Activated CD8-positive, alpha-beta T cell treated with anti-CD3 and anti-CD28 coated beads for 36 hours (primary cell): ENCODE results near the gene STK32C. TPM values are rescaled to one million over a fixed set of nuclear protein-coding genes. Genes with fewer than 3 reads are reported as not detected.

Experiments used
- ATAC-seq: fragments of 200-7000 bp; cut with Tn5 transposase; one replicate; pipeline ENCODE4 v1.10.0; 2021; ENCODE audit warnings: mild to moderate bottlenecking, moderate library complexity
- CTCF ChIA-PET: fragments of 350-600 bp; sonication (Branson Sonifier 250); formaldehyde crosslinking; loops from one replicate; lab custom pipeline; 2021; ENCODE audit warnings: antibody characterized with exemption; lab: Charles Lee
- POLR2A ChIA-PET: fragments of 350-600 bp; sonication (Branson Sonifier 250); formaldehyde crosslinking; loops from one replicate; lab custom pipeline; 2021; ENCODE audit warnings: antibody characterized with exemption; lab: Charles Lee
- DNase-seq: peaks from one replicate; pipeline ENCODE4 v3.0.0-alpha.2; 2020
- H3K27ac Mint-ChIP-seq: one replicate; pipeline ENCODE4 v1.8.0; 2021; ENCODE audit warnings: mild to moderate bottlenecking, mixed read lengths
- H3K27me3 Mint-ChIP-seq: one replicate; pipeline ENCODE4 v1.8.0; 2021; ENCODE audit warnings: mixed read lengths
- H3K36me3 Mint-ChIP-seq: one replicate; pipeline ENCODE4 v1.8.0; 2021; ENCODE audit warnings: low read depth, mixed read lengths
- H3K4me1 Mint-ChIP-seq: one replicate; pipeline ENCODE4 v1.8.0; 2021; ENCODE audit warnings: low read depth, mixed read lengths
- H3K4me3 Mint-ChIP-seq: one replicate; pipeline ENCODE4 v1.8.0; 2021; ENCODE audit warnings: mild to moderate bottlenecking, moderate library complexity, mixed read lengths
- H3K9me3 Mint-ChIP-seq: one replicate; pipeline ENCODE4 v1.8.0; 2021; ENCODE audit warnings: mixed read lengths
- CTCF ChIP-seq: fragments of 200-600 bp; IDR thresholded peaks from one replicate; pipeline ENCODE4 v1.8.0; 2022; ENCODE audit warnings: antibody characterized with exemption, mild to moderate bottlenecking
- intact Hi-C: fragments of 100-400 bp; cut with micrococcal nuclease; formaldehyde crosslinking; loops from one replicate; pipeline ENCODE4 v1.10.0; 2022
- total RNA-seq, 2 experiments: library from RNA; stranded (reverse); gene quantifications; one replicate each; pipeline ENCODE4 v1.2.3, GENCODE V29; 2021

The STK32C gene
- total RNA-seq, 2 experiments from 2014 or later: 29.3 to 31.4 TPM

- ChIA-PET POLR2A (no interaction called here), CTCF (no interaction called here)
- no peak overlapping the region for H3K4me3 Mint-ChIP-seq
- no peaks in the 10 kb centered on the region for H3K27me3 Mint-ChIP-seq
- H3K27ac Mint-ChIP-seq: no peak overlapping the region
- no peak for ATAC-seq
- H3K4me1 Mint-ChIP-seq: no peaks in the 10 kb centered on the region
- H3K36me3 Mint-ChIP-seq: no peaks in the 10 kb centered on the region
- intact Hi-C loops: no loop called here
- no peak for TF ChIP-seq CTCF
- DNase-seq: no peak
- no peaks in the 10 kb centered on the region for H3K9me3 Mint-ChIP-seq
Measured at GRCh38 chr10:132275426-132276178, 32.1 kb downstream of the STK32C start.

GRCh38 chr10:132274986-132275385 is 32.8 kb downstream of the STK32C start:
- ChIA-PET CTCF (no interaction called here), POLR2A (no interaction called here)
- no peaks in the 10 kb centered on the region for H3K36me3 Mint-ChIP-seq
- TF ChIP-seq CTCF: no peak
- H3K9me3 Mint-ChIP-seq: no peaks in the 10 kb centered on the region
- no peak for ATAC-seq
- H3K27me3 Mint-ChIP-seq: no peaks in the 10 kb centered on the region
- no peak overlapping the region for H3K27ac Mint-ChIP-seq
- DNase-seq: no peak
- intact Hi-C loops: no loop called here
- no peak overlapping the region for H3K4me3 Mint-ChIP-seq
- no peaks in the 10 kb centered on the region for H3K4me1 Mint-ChIP-seq

- TF ChIP-seq CTCF: no peak
- no peak overlapping the region for H3K27ac Mint-ChIP-seq
- intact Hi-C loops: no loop called here
- DNase-seq (no peak), ATAC-seq (no peak)
- H3K9me3 Mint-ChIP-seq: no peaks in the 10 kb centered on the region
- no peaks in the 10 kb centered on the region for H3K4me1 Mint-ChIP-seq
- no peaks in the 10 kb centered on the region for H3K36me3 Mint-ChIP-seq
- CTCF ChIA-PET: no interaction called here
- no peaks in the 10 kb centered on the region for H3K27me3 Mint-ChIP-seq
- POLR2A ChIA-PET: no interaction called here
- no peak overlapping the region for H3K4me3 Mint-ChIP-seq
Measured at GRCh38 chr10:132274581-132274980, 33.2 kb downstream of the STK32C start.

DNA sequence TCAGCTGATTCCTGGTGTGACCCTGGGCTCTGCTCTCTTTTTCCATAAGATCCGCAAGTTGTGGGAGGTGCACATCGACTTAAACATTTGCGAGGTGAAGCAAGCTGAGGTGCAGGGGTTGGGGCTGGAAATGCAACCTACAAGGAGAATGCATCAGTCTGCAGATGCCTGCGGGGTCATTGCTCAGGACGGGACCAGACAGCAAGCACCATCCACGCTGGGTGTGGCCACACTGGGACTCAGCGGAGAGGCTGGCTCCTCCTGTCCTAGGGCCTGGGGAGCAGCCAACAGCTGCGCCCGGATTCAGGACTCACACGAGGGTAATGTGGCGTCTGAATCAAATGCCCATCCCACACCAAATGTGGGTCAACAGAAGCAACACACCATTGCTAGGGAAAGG is 33.8 kb downstream of the STK32C start:
- Mint-ChIP-seq H3K27me3 (no peaks in the 10 kb centered on the region), H3K36me3 (no peaks in the 10 kb centered on the region)

More for the DNA sequence above, 33.8 kb downstream of the STK32C start:
- ATAC-seq (no peak), DNase-seq (no peak)
- ChIA-PET CTCF (no interaction called here), POLR2A (no interaction called here)
- H3K27ac Mint-ChIP-seq: no peak overlapping the region
- no peaks in the 10 kb centered on the region for H3K9me3 Mint-ChIP-seq
- no peak for TF ChIP-seq CTCF
- no peaks in the 10 kb centered on the region for H3K4me1 Mint-ChIP-seq
- H3K4me3 Mint-ChIP-seq: no peak overlapping the region
- intact Hi-C loops: no loop called here
